ENCODE results near the gene CCDC92B. TPM values are rescaled to one million over a fixed set of nuclear protein-coding genes. Genes with fewer than 3 reads are reported as not detected.

The CCDC92B gene
- total RNA-seq, 2 donors from 2014 or later: 0.14 TPM; not detected in 1

DNA sequence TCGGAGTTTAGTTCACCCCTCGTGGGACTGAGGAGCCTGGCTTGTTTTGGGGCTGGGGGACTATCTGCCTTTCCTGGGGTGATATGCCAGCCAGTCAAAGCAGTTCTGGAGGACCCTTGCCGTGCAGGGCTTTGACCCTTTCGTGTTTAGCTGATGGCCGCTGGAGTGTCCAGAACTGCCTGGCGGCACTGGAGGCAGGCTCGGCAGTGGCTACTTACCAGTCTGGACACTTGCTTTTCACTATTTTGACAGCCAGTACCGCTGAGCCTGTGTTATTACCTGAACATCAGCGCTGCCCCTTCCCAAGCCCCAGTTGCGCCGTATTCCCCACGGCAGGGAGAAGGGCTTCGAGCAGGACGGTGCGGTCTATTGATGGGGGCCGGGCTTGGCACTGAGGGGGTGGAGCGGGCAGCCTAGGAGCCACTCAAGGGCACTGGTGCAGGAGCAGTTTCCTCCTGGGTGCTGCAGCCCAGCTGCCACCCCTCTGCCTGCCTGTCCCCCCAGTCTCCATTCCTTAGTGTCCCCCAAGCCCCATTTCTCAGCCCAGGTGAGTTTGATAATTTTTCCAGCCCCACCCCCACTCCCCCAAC, 18.6 kb downstream of the CCDC92B start:
- no peak for TF ChIP-seq CTCF (IDR thresholded peaks at IDR 0.05)
- ATAC-seq (ENCODE audit: insufficient number of reproducible peaks, low FRiP score, low read depth): no peak
- no peaks in the 10 kb centered on the region for H3K27me3 ChIP-seq (replicated peaks; ENCODE audit: insufficient read depth)

DNA sequence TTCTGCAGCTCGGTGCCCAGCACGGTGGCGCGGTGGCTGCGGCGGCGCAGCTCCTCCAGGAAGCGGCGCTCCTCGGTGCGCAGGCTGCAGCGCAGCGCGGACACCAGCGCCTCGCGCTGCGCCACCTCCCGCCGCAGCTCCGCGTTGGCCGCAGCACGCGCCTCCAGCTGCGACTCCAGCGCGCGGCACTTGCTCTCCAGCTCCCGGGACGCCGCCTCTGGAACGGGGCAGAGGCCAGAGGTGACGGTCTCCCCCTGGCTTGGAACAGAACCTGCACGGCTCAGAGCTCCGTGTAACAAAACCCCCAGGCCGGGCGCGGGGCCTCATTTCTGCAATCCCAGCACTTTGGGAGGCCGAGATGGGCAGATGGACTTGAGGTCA, 24.7 kb downstream of the CCDC92B start:
- Histone ChIP-seq H3K36me3 (no peaks in the 10 kb centered on the region), H3K4me3 (peak overlapping the region; percentile 56), H3K27me3 (replicated peaks; ENCODE audit: insufficient read depth) (no peaks in the 10 kb centered on the region), H3K4me1 (ENCODE audit: control insufficient read depth in 1 of 2, low read depth in 2 of 2) (peaks cover 3 to 4% of the 10 kb centered on the region in 2 donors), H3K9me3 (no peaks in the 10 kb centered on the region), H3K27ac (no peak overlapping the region)
- no peak for DNase-seq (ENCODE audit: low spot score)
- no peak for ATAC-seq (ENCODE audit: insufficient number of reproducible peaks, low FRiP score, low read depth)
- TF ChIP-seq CTCF (IDR thresholded peaks at IDR 0.05): no peak

More for the DNA sequence above, 18.6 kb downstream of the CCDC92B start:
- Histone ChIP-seq H3K4me1 (ENCODE audit: control insufficient read depth in 1 of 2, low read depth in 2 of 2) (no peaks in the 10 kb centered on the region), H3K4me3 (no peak overlapping the region), H3K27ac (no peak overlapping the region), H3K36me3 (no peaks in the 10 kb centered on the region), H3K9me3 (no peaks in the 10 kb centered on the region)
- DNase-seq (ENCODE audit: low spot score): no peak

- H3K27ac ChIP-seq: no peak overlapping the region
- no peaks in the 10 kb centered on the region for H3K27me3 ChIP-seq (replicated peaks; ENCODE audit: insufficient read depth)
These were observed 25.3 kb downstream of the CCDC92B start for GRCh38 chr17:2723997-2724783.

DNA sequence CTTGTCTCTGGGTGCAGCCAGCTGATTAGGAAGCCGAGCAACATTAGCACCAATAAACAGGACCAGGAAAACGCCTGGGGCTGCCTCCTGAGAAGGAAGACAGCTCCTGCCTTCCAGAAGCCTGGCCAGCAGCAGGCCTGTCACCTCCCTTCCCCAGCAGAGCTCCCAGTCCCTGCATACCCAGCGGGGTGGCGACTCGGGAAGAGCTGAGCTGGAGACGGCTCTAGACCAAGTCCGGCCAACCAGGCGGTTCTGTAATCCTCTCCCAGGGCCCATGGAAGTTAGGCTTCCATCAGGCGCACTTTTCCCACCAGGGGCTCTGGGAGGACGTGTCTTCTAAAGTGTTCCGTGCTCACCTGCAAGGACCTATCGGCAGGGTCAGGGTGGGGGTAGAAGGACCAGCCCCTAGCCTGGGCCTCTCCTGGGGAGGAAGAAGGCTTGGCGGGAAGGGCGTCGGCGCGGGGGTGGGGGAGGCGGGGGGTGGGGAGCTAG, 25.9 kb downstream of the CCDC92B start:
- H3K27me3 ChIP-seq (replicated peaks; ENCODE audit: insufficient read depth): no peaks in the 10 kb centered on the region
- H3K27ac ChIP-seq: no peak overlapping the region
- DNase-seq (ENCODE audit: low spot score) (no peak), ATAC-seq (ENCODE audit: insufficient number of reproducible peaks, low FRiP score, low read depth) (no peak)
- H3K9me3 ChIP-seq: no peaks in the 10 kb centered on the region
- no peak overlapping the region for H3K4me3 ChIP-seq
- H3K4me1 ChIP-seq (ENCODE audit: control insufficient read depth in 1 of 2, low read depth in 2 of 2): peaks cover 3 to 4% of the 10 kb centered on the region in 2 donors
- no peaks in the 10 kb centered on the region for H3K36me3 ChIP-seq
- no peak for TF ChIP-seq CTCF (IDR thresholded peaks at IDR 0.05)

More at GRCh38 chr17:2723997-2724783, 25.3 kb downstream of the CCDC92B start:
- DNase-seq (ENCODE audit: low spot score) (no peak), ATAC-seq (ENCODE audit: insufficient number of reproducible peaks, low FRiP score, low read depth) (no peak)
- no peaks in the 10 kb centered on the region for H3K9me3 ChIP-seq
- H3K4me1 ChIP-seq (ENCODE audit: control insufficient read depth in 1 of 2, low read depth in 2 of 2): peaks cover 3 to 4% of the 10 kb centered on the region in 2 donors
- no peak for TF ChIP-seq CTCF (IDR thresholded peaks at IDR 0.05)
- no peaks in the 10 kb centered on the region for H3K36me3 ChIP-seq
- H3K4me3 ChIP-seq: peak overlapping the region; percentile 56

DNA sequence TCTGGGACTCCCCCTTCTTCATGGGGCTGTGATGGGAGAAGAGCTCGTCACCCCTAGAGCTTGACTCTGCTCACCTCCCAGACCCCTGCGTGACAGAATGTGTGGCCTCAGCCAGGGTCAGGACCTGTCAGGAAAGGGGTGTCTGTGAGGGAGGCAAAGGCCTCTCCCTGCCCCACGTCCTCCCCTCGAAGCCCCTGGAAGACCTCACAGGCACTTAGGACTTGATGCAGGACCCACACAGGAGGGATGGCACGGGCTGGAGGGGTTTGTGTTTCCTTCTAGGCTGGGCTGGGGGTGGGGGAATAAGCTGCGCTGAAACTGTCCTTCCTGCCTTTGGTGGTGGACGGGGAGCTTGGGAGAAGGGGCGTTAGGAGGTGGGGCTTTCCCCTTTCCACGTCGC, 26.8 kb downstream of the CCDC92B start:
- Histone ChIP-seq H3K36me3 (no peaks in the 10 kb centered on the region), H3K9me3 (no peaks in the 10 kb centered on the region), H3K4me1 (ENCODE audit: control insufficient read depth in 1 of 2, low read depth in 2 of 2) (peaks cover 3 to 4% of the 10 kb centered on the region in 2 donors), H3K27ac (no peak overlapping the region), H3K27me3 (replicated peaks; ENCODE audit: insufficient read depth) (no peaks in the 10 kb centered on the region), H3K4me3 (no peak overlapping the region)
- ATAC-seq (ENCODE audit: insufficient number of reproducible peaks, low FRiP score, low read depth) (no peak), DNase-seq (ENCODE audit: low spot score) (no peak)
- TF ChIP-seq CTCF (IDR thresholded peaks at IDR 0.05): no peak
